ENCODE data around the gene MKNK2.
A peak's percentile ranks its signal among the peaks of the same experiment; 100 is the strongest.
"Not testable (repeated sequence)": the region's sequence is repeated elsewhere in the genome, so short reads cannot be mapped to it uniquely, and the experiment has no call there.

Gene MKNK2

DNA sequence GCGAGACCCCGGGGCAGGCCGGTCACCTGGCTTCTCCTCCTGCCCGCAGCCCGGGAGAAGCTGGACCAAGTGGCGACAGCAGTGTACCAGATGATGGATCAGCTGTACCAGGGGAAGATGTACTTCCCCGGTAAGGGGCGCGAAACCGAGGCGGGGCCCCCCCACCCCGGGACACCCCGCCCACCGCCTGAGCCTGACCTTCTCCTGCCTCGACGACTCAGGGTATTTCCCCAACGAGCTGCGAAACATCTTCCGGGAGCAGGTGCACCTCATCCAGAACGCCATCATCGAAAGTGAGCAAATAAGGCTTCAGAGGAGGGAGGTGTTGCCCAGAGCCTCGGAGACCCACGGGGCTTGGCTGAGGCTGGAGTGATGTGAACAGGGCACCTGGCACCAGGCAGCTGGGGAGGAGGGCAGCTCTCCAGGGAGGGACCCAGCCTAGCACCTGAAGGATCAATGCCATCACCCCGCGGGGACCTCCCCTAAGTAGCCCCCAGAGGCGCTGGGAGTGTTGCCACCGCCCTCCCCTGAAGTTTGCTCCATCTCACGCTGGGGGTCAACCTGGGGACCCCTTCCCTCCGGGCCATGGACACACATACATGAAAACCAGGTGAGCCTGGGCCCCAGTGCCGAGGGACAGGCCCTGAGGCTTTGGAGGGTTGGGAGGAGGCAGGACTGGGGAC, 46.3 kb upstream of the MKNK2 start:
- TF ChIP-seq, protein P1, sequence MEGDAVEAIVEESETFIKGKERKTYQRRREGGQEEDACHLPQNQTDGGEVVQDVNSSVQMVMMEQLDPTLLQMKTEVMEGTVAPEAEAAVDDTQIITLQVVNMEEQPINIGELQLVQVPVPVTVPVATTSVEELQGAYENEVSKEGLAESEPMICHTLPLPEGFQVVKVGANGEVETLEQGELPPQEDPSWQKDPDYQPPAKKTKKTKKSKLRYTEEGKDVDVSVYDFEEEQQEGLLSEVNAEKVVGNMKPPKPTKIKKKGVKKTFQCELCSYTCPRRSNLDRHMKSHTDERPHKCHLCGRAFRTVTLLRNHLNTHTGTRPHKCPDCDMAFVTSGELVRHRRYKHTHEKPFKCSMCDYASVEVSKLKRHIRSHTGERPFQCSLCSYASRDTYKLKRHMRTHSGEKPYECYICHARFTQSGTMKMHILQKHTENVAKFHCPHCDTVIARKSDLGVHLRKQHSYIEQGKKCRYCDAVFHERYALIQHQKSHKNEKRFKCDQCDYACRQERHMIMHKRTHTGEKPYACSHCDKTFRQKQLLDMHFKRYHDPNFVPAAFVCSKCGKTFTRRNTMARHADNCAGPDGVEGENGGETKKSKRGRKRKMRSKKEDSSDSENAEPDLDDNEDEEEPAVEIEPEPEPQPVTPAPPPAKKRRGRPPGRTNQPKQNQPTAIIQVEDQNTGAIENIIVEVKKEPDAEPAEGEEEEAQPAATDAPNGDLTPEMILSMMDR (IDR thresholded peaks at IDR 0.05): no peak
- Histone ChIP-seq H3K27ac (peak overlapping the region; percentile 100), H3K36me3 (peaks cover 39% of the 10 kb centered on the region), H3K4me1 (ENCODE audit: control insufficient read depth in 1 of 2, insufficient read depth in 1 of 2, low read depth in 1 of 2, low read length in 1 of 2) (peaks cover 41 to 45% of the 10 kb centered on the region in 2 experiments), H3K4me3 (ENCODE audit: low read depth in 1 of 2, low read length in 1 of 2) (peak overlapping the region; percentile 62 to 98), H3K27me3 (no peaks in the 10 kb centered on the region), H3K9me3 (no peaks in the 10 kb centered on the region)

DNA sequence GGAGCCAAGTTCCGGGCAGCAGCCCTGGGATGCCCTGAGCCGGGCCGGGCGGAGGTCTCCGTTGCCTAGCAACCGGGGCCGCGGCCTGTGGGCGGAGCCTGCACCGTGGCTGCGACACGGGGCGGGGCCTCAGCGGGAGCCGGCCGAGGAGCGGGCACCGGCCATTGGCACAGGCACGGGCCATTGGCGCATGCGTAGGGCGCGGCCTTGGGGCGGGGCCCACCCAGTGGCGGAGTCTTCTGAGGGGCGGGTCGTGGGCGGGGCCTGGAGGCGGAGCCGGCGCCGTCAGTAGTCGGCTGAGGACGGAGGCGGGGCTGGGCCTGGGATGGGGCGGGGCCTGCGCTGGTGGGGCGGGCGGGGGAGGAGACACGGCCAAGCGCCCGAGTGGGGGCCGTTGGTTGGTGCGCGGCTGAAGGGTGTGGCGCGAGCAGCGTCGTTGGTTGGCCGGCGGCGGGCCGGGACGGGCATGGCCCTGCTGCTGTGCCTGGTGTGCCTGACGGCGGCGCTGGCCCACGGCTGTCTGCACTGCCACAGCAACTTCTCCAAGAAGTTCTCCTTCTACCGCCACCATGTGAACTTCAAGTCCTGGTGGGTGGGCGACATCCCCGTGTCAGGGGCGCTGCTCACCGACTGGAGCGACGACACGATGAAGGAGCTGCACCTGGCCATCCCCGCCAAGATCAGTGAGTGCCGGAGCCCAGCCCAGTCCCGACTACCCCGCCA, 45.6 kb upstream of the MKNK2 start, which contains the start of gene IZUMO4:
IZUMO4 (plus strand) TSS at position 436 of the 723 bp plus-strand sequence; CDS start at position 467, 31 bp downstream.
- peaks cover 48 to 51% of the 10 kb centered on the region in 2 experiments for H3K4me1 ChIP-seq (ENCODE audit: control insufficient read depth in 1 of 2, insufficient read depth in 1 of 2, low read depth in 1 of 2, low read length in 1 of 2)
- no peaks in the 10 kb centered on the region for H3K27me3 ChIP-seq
- peak within 1 kb of the TSS; percentile 92 to 98 for H3K4me3 ChIP-seq (ENCODE audit: low read depth in 1 of 2, low read length in 1 of 2)
- peaks cover 32% of the 10 kb centered on the region for H3K36me3 ChIP-seq
- TF ChIP-seq, protein P1 (IDR thresholded peaks at IDR 0.05): peak; percentile 98
- no peaks in the 10 kb centered on the region for H3K9me3 ChIP-seq
- H3K27ac ChIP-seq: peak within 1 kb of the TSS; percentile 100

DNA sequence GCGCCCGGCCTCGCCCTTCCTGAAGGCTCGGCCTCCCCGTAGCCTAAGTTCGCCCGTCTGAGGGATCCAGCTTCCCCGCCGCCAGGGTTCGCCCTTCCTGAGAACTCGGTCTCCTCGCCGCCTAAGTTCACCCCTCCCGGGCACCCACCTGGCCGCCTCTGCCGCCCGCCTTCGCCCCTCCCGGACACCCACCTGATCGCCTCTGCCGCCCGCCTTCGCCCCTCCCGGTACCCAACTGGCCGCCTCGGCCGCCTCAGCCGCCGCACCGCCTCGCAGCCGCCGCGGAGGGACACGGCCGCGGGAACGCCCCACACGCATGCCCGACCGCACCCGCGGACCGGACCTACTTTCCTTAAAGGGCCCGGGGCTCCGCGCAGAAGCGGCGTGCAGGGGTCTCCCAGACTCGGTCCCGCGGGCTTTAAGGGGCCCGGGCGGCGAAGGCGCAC, 45.0 kb upstream of the MKNK2 start, which contains the start of gene MOB3A:
MOB3A (minus strand) TSS at position 293 of the 446 bp plus-strand sequence. CDS start 17,766 bp downstream, outside the sequence.
- H3K36me3 ChIP-seq: peaks cover 26% of the 10 kb centered on the region
- H3K4me3 ChIP-seq (ENCODE audit: low read depth in 1 of 2, low read length in 1 of 2): peak within 1 kb of the TSS; percentile 92 to 98
- no peaks in the 10 kb centered on the region for H3K9me3 ChIP-seq
- TF ChIP-seq, protein P1 (IDR thresholded peaks at IDR 0.05): peak; percentile 57
- no peaks in the 10 kb centered on the region for H3K27me3 ChIP-seq
- H3K27ac ChIP-seq: peak within 1 kb of the TSS; percentile 100
- H3K4me1 ChIP-seq (ENCODE audit: control insufficient read depth in 1 of 2, insufficient read depth in 1 of 2, low read depth in 1 of 2, low read length in 1 of 2): peaks cover 53 to 57% of the 10 kb centered on the region in 2 experiments

DNA sequence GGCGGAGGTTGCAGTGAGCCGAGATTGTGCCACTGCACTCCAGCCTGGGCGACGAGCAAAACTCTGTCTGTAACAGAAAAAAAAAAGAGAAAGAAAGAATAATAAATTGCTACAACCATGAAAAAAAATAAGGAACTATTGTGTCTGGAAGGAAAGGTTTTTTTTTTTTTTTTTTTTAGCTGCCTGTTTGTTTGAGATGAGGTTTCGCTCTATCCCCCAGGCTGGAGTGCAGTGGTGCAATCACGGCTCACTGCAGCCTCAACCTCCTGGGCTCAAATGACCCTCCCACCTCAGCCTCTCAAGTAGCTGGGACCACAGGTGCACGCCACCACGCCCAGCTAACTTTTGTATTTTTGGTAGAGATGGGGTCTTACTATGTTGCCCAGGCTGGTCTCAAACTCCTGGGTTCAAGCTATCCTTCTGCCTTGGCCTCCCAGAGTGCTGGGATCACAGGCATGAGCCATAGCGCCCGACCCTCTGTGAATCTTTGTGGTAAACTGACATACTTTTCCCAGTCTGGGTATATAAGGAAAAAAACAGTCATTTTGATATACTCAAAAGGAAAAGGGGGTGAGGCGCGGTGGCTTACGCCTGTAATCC, 41.0 kb upstream of the MKNK2 start:
- peak overlapping the region; percentile 100 for H3K27ac ChIP-seq
- H3K36me3 ChIP-seq: peaks cover 13% of the 10 kb centered on the region
- peaks cover 85 to 87% of the 10 kb centered on the region in 2 experiments for H3K4me1 ChIP-seq (ENCODE audit: control insufficient read depth in 1 of 2, insufficient read depth in 1 of 2, low read depth in 1 of 2, low read length in 1 of 2)

DNA sequence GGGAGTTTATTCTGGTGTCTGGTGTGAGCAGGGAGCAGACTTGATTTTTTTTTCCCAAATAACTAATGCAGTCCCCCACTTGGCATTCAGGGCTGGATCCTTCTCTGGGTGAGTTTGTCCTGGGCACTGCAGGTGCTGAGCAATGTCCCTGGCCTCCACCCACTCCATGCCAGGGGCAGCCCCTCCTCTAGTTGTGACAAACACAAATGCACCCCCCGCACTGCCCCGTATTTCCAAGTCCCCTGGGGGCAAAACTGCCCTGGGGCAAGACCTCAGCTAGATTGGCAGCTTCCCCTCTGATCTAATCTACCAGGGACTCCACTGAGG, 38.6 kb upstream of the MKNK2 start:
- Histone ChIP-seq H3K36me3 (peaks cover 13% of the 10 kb centered on the region), H3K27ac (peak overlapping the region; percentile 100), H3K4me3 (ENCODE audit: low read depth in 1 of 2, low read length in 1 of 2) (peak overlapping the region; percentile 92 to 98), H3K4me1 (ENCODE audit: control insufficient read depth in 1 of 2, insufficient read depth in 1 of 2, low read depth in 1 of 2, low read length in 1 of 2) (peaks cover 90 to 95% of the 10 kb centered on the region in 2 experiments), H3K9me3 (no peaks in the 10 kb centered on the region), H3K27me3 (no peaks in the 10 kb centered on the region)
- TF ChIP-seq, protein P1 (IDR thresholded peaks at IDR 0.05): no peak

More for the DNA sequence above, 41.0 kb upstream of the MKNK2 start:
- H3K27me3 ChIP-seq, H3K9me3 ChIP-seq: not testable (repeated sequence)
- H3K4me3 ChIP-seq (ENCODE audit: low read depth in 1 of 2, low read length in 1 of 2): peak overlapping the region; percentile 92 to 98

All from neutrophil (primary cell).